C4-2B (cell line): ENCODE results near the gene PLCB3.

Experiments used
- H3K27ac ChIP-seq: fragments of 450-650 bp; 2 replicates; pipeline ENCODE4 v1.5.1; 2017
- CTCF ChIP-seq: fragments of 450-650 bp; conservative IDR thresholded peaks from 2 replicates; pipeline ENCODE4 v1.5.1; 2017; ENCODE audit warnings: mild to moderate bottlenecking
- ZFX ChIP-seq: fragments of 450-650 bp; IDR thresholded peaks from 2 replicates; pipeline ENCODE4 v1.6.1; 2017

Gene PLCB3

DNA sequence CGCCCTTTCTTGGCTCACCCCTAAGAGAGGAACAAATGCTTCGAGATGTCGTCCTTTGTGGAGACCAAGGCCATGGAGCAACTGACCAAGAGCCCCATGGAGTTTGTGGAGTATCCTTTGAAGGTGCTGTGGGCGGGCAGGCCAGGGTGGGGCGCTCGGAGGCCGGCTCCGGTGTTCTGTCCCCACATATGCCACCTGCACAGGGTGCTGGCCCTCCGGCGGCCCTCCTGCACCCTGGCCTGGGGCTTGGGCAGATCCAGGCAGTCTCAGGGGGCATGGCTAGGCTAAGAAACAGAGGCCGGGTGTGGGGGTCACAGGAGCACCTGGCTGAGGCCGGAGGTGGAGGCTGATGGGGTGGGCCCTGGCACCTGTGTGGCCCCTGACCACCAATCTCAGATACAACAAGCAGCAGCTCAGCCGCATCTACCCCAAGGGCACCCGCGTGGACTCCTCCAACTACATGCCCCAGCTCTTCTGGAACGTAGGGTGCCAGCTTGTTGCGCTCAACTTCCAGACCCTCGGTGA, 10.3 kb downstream of the PLCB3 start:
- H3K27ac ChIP-seq = no peak overlapping the region
- TF ChIP-seq ZFX = no peak
- TF ChIP-seq CTCF = no peak

DNA sequence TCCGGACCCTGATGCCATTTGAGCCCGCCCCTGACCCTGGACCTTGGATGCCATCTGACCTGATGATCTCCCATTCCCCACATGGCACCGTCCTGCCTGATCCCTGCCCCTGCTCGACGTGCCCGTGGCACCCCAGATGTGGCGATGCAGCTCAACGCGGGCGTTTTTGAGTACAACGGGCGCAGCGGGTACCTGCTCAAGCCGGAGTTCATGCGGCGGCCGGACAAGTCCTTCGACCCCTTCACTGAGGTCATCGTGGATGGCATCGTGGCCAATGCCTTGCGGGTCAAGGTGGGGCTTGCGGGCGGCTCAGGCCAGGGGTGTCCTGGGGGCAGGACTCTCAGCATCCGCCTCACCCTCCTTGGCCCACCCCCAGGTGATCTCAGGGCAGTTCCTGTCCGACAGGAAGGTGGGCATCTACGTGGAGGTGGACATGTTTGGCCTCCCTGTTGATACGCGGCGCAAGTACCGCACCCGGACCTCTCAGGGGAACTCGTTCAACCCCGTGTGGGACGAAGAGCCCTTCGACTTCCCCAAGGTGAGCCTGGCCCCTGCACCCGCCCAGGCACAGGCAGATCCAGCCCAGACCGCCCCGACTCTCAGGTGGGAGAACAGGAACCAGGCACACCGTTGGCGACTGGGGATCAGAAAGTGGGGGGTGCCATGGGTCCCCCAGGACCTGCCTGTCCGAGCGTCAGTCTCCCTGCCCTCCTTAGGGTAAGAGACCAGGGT, 11.1 kb downstream of the PLCB3 start:
- no peak overlapping the region for H3K27ac ChIP-seq
- TF ChIP-seq ZFX (no peak), CTCF (no peak)

DNA sequence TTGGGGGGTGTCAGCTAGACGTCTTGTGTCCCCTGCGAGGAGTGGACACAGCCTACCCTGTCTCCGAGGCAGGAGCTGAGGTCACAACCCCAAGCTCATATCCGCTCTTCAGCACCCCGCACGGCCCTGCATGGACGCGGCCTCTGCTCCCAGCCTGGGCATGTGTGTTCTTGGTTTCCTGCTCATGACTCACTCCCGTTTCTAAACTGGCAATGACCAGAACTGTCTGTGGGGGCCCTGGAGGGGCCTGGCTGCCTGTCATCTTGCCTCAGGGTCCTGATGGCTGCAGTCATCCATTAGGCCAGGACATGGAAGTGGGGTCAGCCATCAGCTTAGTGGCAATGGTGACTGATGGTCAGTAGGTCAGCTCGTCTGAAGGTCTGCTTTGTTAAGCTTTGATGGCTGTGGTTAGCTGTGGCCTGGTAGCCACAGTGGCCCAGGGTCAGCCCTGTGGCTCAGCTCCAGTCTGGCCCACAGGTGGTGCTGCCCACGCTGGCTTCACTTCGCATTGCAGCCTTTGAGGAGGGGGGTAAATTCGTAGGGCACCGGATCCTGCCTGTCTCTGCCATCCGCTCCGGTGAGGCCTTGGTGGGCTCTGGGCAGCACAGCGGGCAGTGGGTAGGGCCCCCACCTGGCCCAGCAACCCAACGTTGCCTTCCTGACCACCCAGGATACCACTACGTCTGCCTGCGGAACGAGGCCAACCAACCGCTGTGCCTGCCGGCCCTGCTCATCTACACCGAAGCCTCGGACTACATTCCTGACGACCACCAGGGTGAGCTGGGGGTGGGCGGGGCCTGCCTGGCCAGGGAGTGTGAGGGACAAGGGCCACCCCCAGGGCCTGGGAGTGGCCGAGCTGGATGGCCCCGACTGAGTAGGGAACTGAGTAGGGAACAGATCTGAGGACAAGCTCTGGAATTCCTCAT, 12.0 kb downstream of the PLCB3 start:
- TF ChIP-seq ZFX = no peak
- TF ChIP-seq CTCF = no peak
- no peak overlapping the region for H3K27ac ChIP-seq

- no peak overlapping the region for H3K27ac ChIP-seq
- no peak for TF ChIP-seq CTCF
- TF ChIP-seq ZFX = no peak
Observed at GRCh38 chr11:64263947-64264317, 12.6 kb downstream of the PLCB3 start.

DNA sequence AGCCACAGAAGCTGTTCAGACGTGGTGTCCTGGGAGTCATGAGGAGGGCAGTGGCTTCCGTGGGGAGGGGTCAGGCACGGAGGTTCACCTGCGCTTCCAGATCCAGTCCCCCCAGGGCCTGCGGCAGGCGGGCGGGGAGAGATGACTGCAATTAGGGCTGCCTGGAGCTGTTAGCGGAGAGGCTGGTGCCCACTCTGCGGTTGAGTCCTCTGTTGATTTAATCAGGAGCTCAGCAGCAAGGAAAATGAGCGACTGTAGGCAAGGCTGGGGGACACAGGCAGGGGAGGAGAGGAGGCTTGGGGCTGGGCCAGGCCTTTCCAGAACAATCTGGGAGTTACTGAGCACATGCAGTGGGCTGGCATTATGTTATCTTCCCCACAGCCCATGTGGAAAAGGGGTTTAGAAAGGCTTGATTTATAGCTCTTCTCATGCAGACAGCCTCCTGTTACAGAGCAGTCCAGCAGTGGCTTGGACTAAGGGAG, 13.1 kb downstream of the PLCB3 start:
- H3K27ac ChIP-seq = no peak overlapping the region

More for the DNA sequence above, 13.1 kb downstream of the PLCB3 start:
- TF ChIP-seq CTCF = no peak
- no peak for TF ChIP-seq ZFX
